H1 (cell line): ENCODE data around the gene AP1S1. TPM values are rescaled to one million over a fixed set of nuclear protein-coding genes. Genes with fewer than 3 reads are reported as not detected.

ENCODE experiments used
- ASH2L ChIP-seq: fragments of 200-600, 300-600 bp; sonication (generic); IDR thresholded peaks from one replicate; pipeline ENCODE4 v1.7.1; 2017; ENCODE audit warnings: low read length
- CTBP2 ChIP-seq: IDR thresholded peaks from 2 replicates; pipeline ENCODE4 v1.7.0; 2011; ENCODE audit warnings: borderline replicate concordance, mild to moderate bottlenecking, moderate library complexity, mixed read lengths, low read length; ENCODE audit not compliant: insufficient read depth, insufficient read length
- JUND ChIP-seq: IDR thresholded peaks from 2 replicates; pipeline ENCODE4 v1.6.1; 2011; ENCODE audit warnings: mild to moderate bottlenecking, improper control_type of control experiment, low read length
- polyA plus RNA-seq, 7 experiments: library from polyadenylated mRNA; depleted of rRNA in 3 of 7; stranded (reverse) in 5 of 7; unstranded in 2 of 7; fragments of >200 nt in 5 of 7; fragments of 200-250 nt in 2 of 7; gene quantifications; 1 replicate in 5 of 7; 2 replicates in 1 of 7; 4 replicates in 1 of 7; pipeline versions ENCODE4 v1.2.1 to v1.2.3, GENCODE V29; 2011 to 2013; ENCODE audit warnings: missing spikeins in 2 of 7, mixed read lengths in 2 of 7
- total RNA-seq: library from RNA; stranded (reverse); fragmentation: NEBNext Ultra II Directional; extraction: Animal tissue kit (Norgen Biotek cat#: 25700); gene quantifications from 2 replicates; pipeline ENCODE4 v1.2.1, GENCODE V29; 2021

Gene AP1S1
- total and polyA plus RNA-seq, 2 of the 8 experiments (the other 6 are each of a cell fraction or from before 2014, with no cell fraction given) = 56.1 to 59.3 TPM

DNA sequence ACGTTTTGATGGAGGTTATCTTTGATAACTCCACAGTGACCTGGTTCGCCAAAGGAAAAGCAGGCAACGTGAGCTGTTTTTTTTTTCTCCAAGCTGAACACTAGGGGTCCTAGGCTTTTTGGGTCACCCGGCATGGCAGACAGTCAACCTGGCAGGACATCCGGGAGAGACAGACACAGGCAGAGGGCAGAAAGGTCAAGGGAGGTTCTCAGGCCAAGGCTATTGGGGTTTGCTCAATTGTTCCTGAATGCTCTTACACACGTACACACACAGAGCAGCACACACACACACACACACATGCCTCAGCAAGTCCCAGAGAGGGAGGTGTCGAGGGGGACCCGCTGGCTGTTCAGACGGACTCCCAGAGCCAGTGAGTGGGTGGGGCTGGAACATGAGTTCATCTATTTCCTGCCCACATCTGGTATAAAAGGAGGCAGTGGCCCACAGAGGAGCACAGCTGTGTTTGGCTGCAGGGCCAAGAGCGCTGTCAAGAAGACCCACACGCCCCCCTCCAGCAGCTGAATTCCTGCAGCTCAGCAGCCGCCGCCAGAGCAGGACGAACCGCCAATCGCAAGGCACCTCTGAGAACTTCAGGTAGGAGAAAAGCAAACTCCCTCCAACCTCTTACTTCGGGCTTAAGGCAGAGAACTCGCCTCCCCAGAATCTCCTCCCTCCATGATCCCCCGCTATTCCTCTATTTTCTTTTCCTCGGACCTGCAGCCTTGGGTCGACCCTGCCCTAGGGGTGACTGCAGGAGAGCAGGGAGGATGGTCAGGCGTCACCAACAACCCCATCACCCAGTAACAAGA lies 27.4 kb upstream of the AP1S1 start, which contains the start of gene SERPINE1 (continued):
- TF ChIP-seq CTBP2 (peak; percentile 55), ASH2L (peak; percentile 27), JUND (no peak)
- TF ChIP-seq, all 59 proteins: peak for 7
